ENCODE data around the gene USP15.

Gene USP15

GRCh38 chr12:62308201-62308600 lies 48.0 kb downstream of the USP15 start:
- Histone ChIP-seq H3K27me3 (ENCODE audit: insufficient read depth, poor library complexity, severe bottlenecking) (no peaks in the 10 kb centered on the region), H3K4me3 (replicated peaks; ENCODE audit: insufficient read depth, low read length) (no peak overlapping the region), H3K27ac (replicated peaks) (no peak overlapping the region)
- TF ChIP-seq REST (IDR thresholded peaks at IDR 0.05; ENCODE audit: insufficient replicate concordance, low read depth) (no peak), GABPA (IDR thresholded peaks at IDR 0.05; ENCODE audit: low read depth) (no peak), POLR2AphosphoS5 (IDR thresholded peaks at IDR 0.05; ENCODE audit: low read depth) (no peak), CTCF (IDR thresholded peaks at IDR 0.05; ENCODE audit: insufficient read depth, low read length) (no peak), SPI1 (IDR thresholded peaks at IDR 0.05; ENCODE audit: borderline replicate concordance, low read depth) (no peak)
- no peak for DNase-seq (ENCODE audit: low read depth in 1 of 2, low spot score in 1 of 2)

GRCh38 chr12:62313727-62314380 lies 53.6 kb downstream of the USP15 start:
- Histone ChIP-seq H3K27ac (replicated peaks) (no peak overlapping the region), H3K4me3 (replicated peaks; ENCODE audit: insufficient read depth, low read length) (no peak overlapping the region), H3K27me3 (ENCODE audit: insufficient read depth, poor library complexity, severe bottlenecking) (no peaks in the 10 kb centered on the region)
- TF ChIP-seq POLR2AphosphoS5 (IDR thresholded peaks at IDR 0.05; ENCODE audit: low read depth): no peak
- no peak for TF ChIP-seq REST (IDR thresholded peaks at IDR 0.05; ENCODE audit: insufficient replicate concordance, low read depth)
- TF ChIP-seq CTCF (IDR thresholded peaks at IDR 0.05; ENCODE audit: insufficient read depth, low read length): no peak
- TF ChIP-seq SPI1 (IDR thresholded peaks at IDR 0.05; ENCODE audit: borderline replicate concordance, low read depth): no peak
- no peak for TF ChIP-seq GABPA (IDR thresholded peaks at IDR 0.05; ENCODE audit: low read depth)
- no peak for DNase-seq (ENCODE audit: low read depth in 1 of 2, low spot score in 1 of 2)

- H3K27me3 ChIP-seq (ENCODE audit: insufficient read depth, poor library complexity, severe bottlenecking): no peaks in the 10 kb centered on the region
- DNase-seq (ENCODE audit: low read depth in 1 of 2, low spot score in 1 of 2): no peak
- TF ChIP-seq REST (IDR thresholded peaks at IDR 0.05; ENCODE audit: insufficient replicate concordance, low read depth): no peak
- no peak overlapping the region for H3K27ac ChIP-seq (replicated peaks)
- no peak overlapping the region for H3K4me3 ChIP-seq (replicated peaks; ENCODE audit: insufficient read depth, low read length)
Measured at GRCh38 chr12:62317017-62317416, 56.8 kb downstream of the USP15 start.

All from HL-60 (cell line).